ENCODE measurements around the gene BIRC6.

DNA sequence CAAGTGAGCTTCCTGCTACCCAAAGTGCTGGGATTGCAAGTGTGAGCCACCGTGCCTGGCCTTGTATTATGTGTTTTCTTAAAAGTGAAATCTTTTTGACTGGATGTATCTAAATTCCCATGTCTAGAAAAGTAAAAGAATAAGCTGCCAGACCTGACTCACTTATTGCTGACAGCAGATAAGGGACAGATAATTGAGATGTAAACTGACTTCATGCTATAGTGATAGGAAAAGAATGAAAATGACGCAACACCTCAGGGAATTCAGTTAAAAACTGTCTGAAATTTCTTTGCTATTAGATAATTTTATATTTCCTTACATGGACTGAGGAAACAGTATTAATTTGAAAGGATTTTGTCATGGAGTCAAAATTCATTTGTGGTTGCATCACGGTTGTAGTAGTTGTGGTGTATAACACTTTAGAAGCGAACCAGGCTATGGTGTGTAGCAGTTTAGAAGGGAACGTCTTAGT, 290.4 kb downstream of the BIRC6 start:
- TF ChIP-seq, protein P1, sequence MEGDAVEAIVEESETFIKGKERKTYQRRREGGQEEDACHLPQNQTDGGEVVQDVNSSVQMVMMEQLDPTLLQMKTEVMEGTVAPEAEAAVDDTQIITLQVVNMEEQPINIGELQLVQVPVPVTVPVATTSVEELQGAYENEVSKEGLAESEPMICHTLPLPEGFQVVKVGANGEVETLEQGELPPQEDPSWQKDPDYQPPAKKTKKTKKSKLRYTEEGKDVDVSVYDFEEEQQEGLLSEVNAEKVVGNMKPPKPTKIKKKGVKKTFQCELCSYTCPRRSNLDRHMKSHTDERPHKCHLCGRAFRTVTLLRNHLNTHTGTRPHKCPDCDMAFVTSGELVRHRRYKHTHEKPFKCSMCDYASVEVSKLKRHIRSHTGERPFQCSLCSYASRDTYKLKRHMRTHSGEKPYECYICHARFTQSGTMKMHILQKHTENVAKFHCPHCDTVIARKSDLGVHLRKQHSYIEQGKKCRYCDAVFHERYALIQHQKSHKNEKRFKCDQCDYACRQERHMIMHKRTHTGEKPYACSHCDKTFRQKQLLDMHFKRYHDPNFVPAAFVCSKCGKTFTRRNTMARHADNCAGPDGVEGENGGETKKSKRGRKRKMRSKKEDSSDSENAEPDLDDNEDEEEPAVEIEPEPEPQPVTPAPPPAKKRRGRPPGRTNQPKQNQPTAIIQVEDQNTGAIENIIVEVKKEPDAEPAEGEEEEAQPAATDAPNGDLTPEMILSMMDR (IDR thresholded peaks at IDR 0.05; ENCODE audit: poor library complexity): no peak
- no peak for TF ChIP-seq EZH2 (IDR thresholded peaks at IDR 0.05; ENCODE audit: borderline replicate concordance)
